Measurements from ENCODE around the gene SKAP1.

SKAP1 gene

GRCh38 chr17:48181653-48182052 is 248.4 kb downstream of the SKAP1 start:
- no peak for DNase-seq (ENCODE audit: low spot score)
- Histone ChIP-seq H3K9ac (ENCODE audit: low read depth, low read length, poor library complexity) (no peak overlapping the region), H2AFZ (ENCODE audit: low read length) (no peak overlapping the region), H3K27ac (replicated peaks; ENCODE audit: low read length) (no peak overlapping the region), H3K18ac (ENCODE audit: low read length) (no peak overlapping the region), H3K4me2 (ENCODE audit: insufficient read depth, low read length, poor library complexity, severe bottlenecking) (no peak overlapping the region), H3K4me3 (ENCODE audit: low read length in 2 of 2) (no peak overlapping the region), H3K4me1 (ENCODE audit: control insufficient read depth in 2 of 2, insufficient read depth in 1 of 2, low read depth in 1 of 2, low read length in 2 of 2) (peaks cover 0 to 4% of the 10 kb centered on the region in 2 donors), H3K79me1 (ENCODE audit: low read depth, low read length) (no peaks in the 10 kb centered on the region), H3K23ac (ENCODE audit: low read depth, low read length, poor library complexity) (no peak overlapping the region), H2AK5ac (ENCODE audit: low read depth, low read length) (no peak overlapping the region), H3K9me3 (replicated peaks in 1 of 2; ENCODE audit: control insufficient read depth in 2 of 2, insufficient read depth in 1 of 2, low read depth in 1 of 2, low read length in 2 of 2) (no peaks in the 10 kb centered on the region), H2BK120ac (ENCODE audit: low read depth, low read length) (no peak overlapping the region), H3K36me3 (replicated peaks in 1 of 2; ENCODE audit: control insufficient read depth in 2 of 2, insufficient read depth in 2 of 2, low read length in 2 of 2) (no peaks in the 10 kb centered on the region), H3K27me3 (ENCODE audit: control insufficient read depth in 3 of 3, insufficient read depth in 3 of 3, low read depth in 1 of 3, low read length in 3 of 3) (peaks cover 0 to 66% (median 0%) of the 10 kb centered on the region in 3 experiments), H4K8ac (ENCODE audit: low read depth, low read length) (no peak overlapping the region), H2BK12ac (ENCODE audit: low read length) (no peak overlapping the region), H2BK5ac (ENCODE audit: low read length) (no peak overlapping the region), H4K91ac (ENCODE audit: low read depth, low read length, poor library complexity) (no peak overlapping the region), H2BK15ac (ENCODE audit: low read length) (no peak overlapping the region), H3K4ac (ENCODE audit: low read length) (no peak overlapping the region), H3K14ac (ENCODE audit: low read length) (no peak overlapping the region)
- no CpG with 5 or more reads among the region's 1 CpG for WGBS, 2 donors (ENCODE audit: extremely low coverage in 2 of 2, insufficient read length in 2 of 2, insufficient replicate concordance in 1 of 2)

- WGBS, 2 donors (ENCODE audit: extremely low coverage in 2 of 2, insufficient read length in 2 of 2, insufficient replicate concordance in 1 of 2): no CpG with 5 or more reads among the region's 7 CpGs
- Histone ChIP-seq H3K18ac (ENCODE audit: low read length) (no peak overlapping the region), H2AFZ (ENCODE audit: low read length) (no peak overlapping the region), H2BK15ac (ENCODE audit: low read length) (no peak overlapping the region), H3K9ac (ENCODE audit: low read depth, low read length, poor library complexity) (no peak overlapping the region), H3K27ac (replicated peaks; ENCODE audit: low read length) (no peak overlapping the region), H3K36me3 (replicated peaks in 1 of 2; ENCODE audit: control insufficient read depth in 2 of 2, insufficient read depth in 2 of 2, low read length in 2 of 2) (no peaks in the 10 kb centered on the region), H3K14ac (ENCODE audit: low read length) (no peak overlapping the region), H2BK120ac (ENCODE audit: low read depth, low read length) (no peak overlapping the region), H3K23ac (ENCODE audit: low read depth, low read length, poor library complexity) (no peak overlapping the region), H4K8ac (ENCODE audit: low read depth, low read length) (no peak overlapping the region), H3K4ac (ENCODE audit: low read length) (no peak overlapping the region), H3K4me2 (ENCODE audit: insufficient read depth, low read length, poor library complexity, severe bottlenecking) (no peak overlapping the region), H3K4me1 (ENCODE audit: control insufficient read depth in 2 of 2, insufficient read depth in 1 of 2, low read depth in 1 of 2, low read length in 2 of 2) (peaks cover 0 to 4% of the 10 kb centered on the region in 2 donors), H2BK12ac (ENCODE audit: low read length) (no peak overlapping the region), H4K91ac (ENCODE audit: low read depth, low read length, poor library complexity) (no peak overlapping the region), H2AK5ac (ENCODE audit: low read depth, low read length) (no peak overlapping the region), H3K79me1 (ENCODE audit: low read depth, low read length) (no peaks in the 10 kb centered on the region), H3K27me3 (ENCODE audit: control insufficient read depth in 3 of 3, insufficient read depth in 3 of 3, low read depth in 1 of 3, low read length in 3 of 3) (peaks cover 0 to 66% (median 0%) of the 10 kb centered on the region in 3 experiments), H3K4me3 (ENCODE audit: low read length in 2 of 2) (no peak overlapping the region), H2BK5ac (ENCODE audit: low read length) (no peak overlapping the region), H3K9me3 (replicated peaks in 1 of 2; ENCODE audit: control insufficient read depth in 2 of 2, insufficient read depth in 1 of 2, low read depth in 1 of 2, low read length in 2 of 2) (no peaks in the 10 kb centered on the region)
- no peak for DNase-seq (ENCODE audit: low spot score)
Observed at GRCh38 chr17:48180842-48181629, 249.0 kb downstream of the SKAP1 start.

- no peak overlapping the region for H2AFZ ChIP-seq (ENCODE audit: low read length)
- H3K4ac ChIP-seq (ENCODE audit: low read length): no peak overlapping the region
- no peak overlapping the region for H3K4me2 ChIP-seq (ENCODE audit: insufficient read depth, low read length, poor library complexity, severe bottlenecking)
- no peak overlapping the region for H3K18ac ChIP-seq (ENCODE audit: low read length)
- no peaks in the 10 kb centered on the region for H3K36me3 ChIP-seq (replicated peaks in 1 of 2; ENCODE audit: control insufficient read depth in 2 of 2, insufficient read depth in 2 of 2, low read length in 2 of 2)
- no peak overlapping the region for H2BK12ac ChIP-seq (ENCODE audit: low read length)
- no peaks in the 10 kb centered on the region for H3K79me1 ChIP-seq (ENCODE audit: low read depth, low read length)
- no peak overlapping the region for H4K91ac ChIP-seq (ENCODE audit: low read depth, low read length, poor library complexity)
- no peak overlapping the region for H3K4me3 ChIP-seq (ENCODE audit: low read length in 2 of 2)
- no peak overlapping the region for H2BK15ac ChIP-seq (ENCODE audit: low read length)
- H3K9ac ChIP-seq (ENCODE audit: low read depth, low read length, poor library complexity): no peak overlapping the region
- H3K14ac ChIP-seq (ENCODE audit: low read length): no peak overlapping the region
- H2BK5ac ChIP-seq (ENCODE audit: low read length): no peak overlapping the region
- DNase-seq (ENCODE audit: low spot score): no peak
- no peak overlapping the region for H4K8ac ChIP-seq (ENCODE audit: low read depth, low read length)
- no peak overlapping the region for H3K27ac ChIP-seq (replicated peaks; ENCODE audit: low read length)
- no peak overlapping the region for H2BK120ac ChIP-seq (ENCODE audit: low read depth, low read length)
- peaks cover 0 to 67% (median 0%) of the 10 kb centered on the region in 3 experiments for H3K27me3 ChIP-seq (ENCODE audit: control insufficient read depth in 3 of 3, insufficient read depth in 3 of 3, low read depth in 1 of 3, low read length in 3 of 3)
- H2AK5ac ChIP-seq (ENCODE audit: low read depth, low read length): no peak overlapping the region
- no CpG with 5 or more reads among the region's 4 CpGs for WGBS, 2 donors (ENCODE audit: extremely low coverage in 2 of 2, insufficient read length in 2 of 2, insufficient replicate concordance in 1 of 2)
- H3K4me1 ChIP-seq (ENCODE audit: control insufficient read depth in 2 of 2, insufficient read depth in 1 of 2, low read depth in 1 of 2, low read length in 2 of 2): peaks cover 0 to 4% of the 10 kb centered on the region in 2 donors
- H3K9me3 ChIP-seq (replicated peaks in 1 of 2; ENCODE audit: control insufficient read depth in 2 of 2, insufficient read depth in 1 of 2, low read depth in 1 of 2, low read length in 2 of 2): no peaks in the 10 kb centered on the region
- no peak overlapping the region for H3K23ac ChIP-seq (ENCODE audit: low read depth, low read length, poor library complexity)
Observed at GRCh38 chr17:48179071-48179945, 250.7 kb downstream of the SKAP1 start.

- Histone ChIP-seq H3K4me1 (ENCODE audit: control insufficient read depth in 2 of 2, insufficient read depth in 1 of 2, low read depth in 1 of 2, low read length in 2 of 2) (peaks cover 0 to 4% of the 10 kb centered on the region in 2 donors), H3K4me3 (ENCODE audit: low read length in 2 of 2) (no peak overlapping the region), H2AK5ac (ENCODE audit: low read depth, low read length) (no peak overlapping the region), H3K27me3 (ENCODE audit: control insufficient read depth in 3 of 3, insufficient read depth in 3 of 3, low read depth in 1 of 3, low read length in 3 of 3) (peaks cover 0 to 65% (median 0%) of the 10 kb centered on the region in 3 experiments), H4K91ac (ENCODE audit: low read depth, low read length, poor library complexity) (no peak overlapping the region), H2AFZ (ENCODE audit: low read length) (no peak overlapping the region), H3K36me3 (replicated peaks in 1 of 2; ENCODE audit: control insufficient read depth in 2 of 2, insufficient read depth in 2 of 2, low read length in 2 of 2) (no peaks in the 10 kb centered on the region), H3K27ac (replicated peaks; ENCODE audit: low read length) (no peak overlapping the region), H3K14ac (ENCODE audit: low read length) (no peak overlapping the region), H2BK120ac (ENCODE audit: low read depth, low read length) (no peak overlapping the region), H2BK15ac (ENCODE audit: low read length) (no peak overlapping the region), H3K79me1 (ENCODE audit: low read depth, low read length) (no peaks in the 10 kb centered on the region), H4K8ac (ENCODE audit: low read depth, low read length) (no peak overlapping the region), H2BK5ac (ENCODE audit: low read length) (no peak overlapping the region), H3K23ac (ENCODE audit: low read depth, low read length, poor library complexity) (no peak overlapping the region), H3K4me2 (ENCODE audit: insufficient read depth, low read length, poor library complexity, severe bottlenecking) (no peak overlapping the region), H3K9ac (ENCODE audit: low read depth, low read length, poor library complexity) (no peak overlapping the region), H2BK12ac (ENCODE audit: low read length) (no peak overlapping the region), H3K4ac (ENCODE audit: low read length) (no peak overlapping the region), H3K9me3 (replicated peaks in 1 of 2; ENCODE audit: control insufficient read depth in 2 of 2, insufficient read depth in 1 of 2, low read depth in 1 of 2, low read length in 2 of 2) (no peaks in the 10 kb centered on the region), H3K18ac (ENCODE audit: low read length) (no peak overlapping the region)
- no CpG with 5 or more reads among the region's 4 CpGs for WGBS, 2 donors (ENCODE audit: extremely low coverage in 2 of 2, insufficient read length in 2 of 2, insufficient replicate concordance in 1 of 2)
- no peak for DNase-seq (ENCODE audit: low spot score)
Observed at GRCh38 chr17:48178317-48178716, 251.7 kb downstream of the SKAP1 start.
